Epithelial cell of esophagus (primary cell): ENCODE measurements around the gene VSX2.

ENCODE experiments used
- DNase-seq: peaks from one replicate; pipeline ENCODE4 v3.0.0; 2010; ENCODE audit warnings: low read depth
- H3K4me3 ChIP-seq: 2 replicates; pipeline ENCODE4 v1.5.1; 2011; ENCODE audit warnings: mild to moderate bottlenecking, low read length, control low read depth
- CTCF ChIP-seq: IDR thresholded peaks from 2 replicates; pipeline ENCODE4 v1.5.1; 2011; ENCODE audit warnings: low read depth, mild to moderate bottlenecking, low read length, control low read depth, inconsistent platforms; ENCODE audit not compliant: insufficient read depth; ENCODE audit errors: missing control alignments

Gene VSX2

GRCh38 chr14:74271365-74271764 lies 32.1 kb downstream of the VSX2 start:
- no peak for DNase-seq
- H3K4me3 ChIP-seq, result no peak overlapping the region
- TF ChIP-seq CTCF, result no peak

- no peak overlapping the region for H3K4me3 ChIP-seq
- TF ChIP-seq CTCF, result no peak
- peak; percentile 73 for DNase-seq
These were observed 36.1 kb downstream of the VSX2 start for GRCh38 chr14:74275241-74275841.

GRCh38 chr14:74278080-74278479 lies 38.8 kb downstream of the VSX2 start:
- no peak overlapping the region for H3K4me3 ChIP-seq
- TF ChIP-seq CTCF, result no peak
- no peak for DNase-seq

GRCh38 chr14:74281069-74281468 lies 41.8 kb downstream of the VSX2 start:
- TF ChIP-seq CTCF, result no peak
- H3K4me3 ChIP-seq, result no peak overlapping the region
- DNase-seq, result no peak

- TF ChIP-seq CTCF, result no peak
- DNase-seq, result no peak
- H3K4me3 ChIP-seq, result no peak overlapping the region
These were observed 47.5 kb downstream of the VSX2 start for GRCh38 chr14:74286736-74287135.

GRCh38 chr14:74289801-74290200 lies 50.6 kb downstream of the VSX2 start:
- H3K4me3 ChIP-seq, result no peak overlapping the region
- DNase-seq, result no peak
- TF ChIP-seq CTCF, result no peak

GRCh38 chr14:74290415-74290814 lies 51.2 kb downstream of the VSX2 start:
- peak; percentile 47 for TF ChIP-seq CTCF
- DNase-seq, result peak; percentile 26
- no peak overlapping the region for H3K4me3 ChIP-seq
